ENCODE data around the gene THG1L. TPM values are rescaled to one million over a fixed set of nuclear protein-coding genes. Genes with fewer than 3 reads are reported as not detected.
A peak's percentile ranks its signal among the peaks of the same experiment; 100 is the strongest.
"Not testable (repeated sequence)": the region's sequence is repeated elsewhere in the genome, so short reads cannot be mapped to it uniquely, and the experiment has no call there.

The THG1L gene
- total RNA-seq = 1 to 10 TPM; 7.5 to 9.5 TPM

DNA sequence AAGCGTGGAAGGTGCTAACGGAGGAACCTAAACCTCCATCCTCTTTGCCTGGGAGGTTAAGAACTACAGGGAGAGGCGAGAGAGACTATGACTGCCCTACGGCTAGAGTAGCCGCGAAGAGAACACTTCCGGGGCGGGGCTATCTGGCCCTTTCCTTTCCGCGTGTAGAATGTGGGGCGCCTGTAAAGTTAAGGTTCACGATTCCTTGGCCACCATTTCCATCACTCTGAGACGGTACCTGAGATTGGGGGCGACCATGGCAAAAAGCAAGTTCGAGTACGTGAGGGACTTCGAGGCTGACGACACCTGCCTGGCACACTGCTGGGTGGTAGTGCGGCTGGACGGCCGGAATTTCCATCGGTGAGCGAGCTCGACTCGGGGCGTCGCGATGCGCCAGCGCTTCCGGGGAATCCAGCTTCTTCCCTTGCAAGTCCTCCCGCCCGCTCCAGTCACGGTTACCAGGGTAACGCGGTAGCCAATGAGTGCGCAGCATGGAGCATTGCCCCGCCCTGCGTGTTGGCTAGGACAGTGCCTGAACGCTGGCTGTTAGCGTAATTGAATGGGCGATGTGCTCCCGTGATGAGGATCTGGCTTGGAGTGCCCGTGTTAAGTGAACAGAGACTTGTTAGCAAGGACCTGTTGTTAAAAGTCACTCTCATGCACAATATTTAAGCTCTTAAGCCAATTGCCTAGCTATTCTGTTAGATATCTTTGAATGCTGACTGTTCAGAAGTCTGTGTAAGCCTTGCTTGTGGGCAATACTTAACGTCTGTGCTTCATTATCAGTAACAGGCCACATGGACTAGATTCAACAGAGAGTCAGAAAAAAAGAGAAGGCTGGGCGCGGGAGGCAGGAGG lies at the start of gene THG1L:
Gene THG1L, plus strand, starts transcription at position 149 of the 858 bp plus-strand sequence. Its CDS starts 21 bp downstream, at position 170.
- Histone ChIP-seq H3K4me3 (peak within 1 kb of the TSS; percentile 94), H3K9me3 (no peaks in the 10 kb centered on the region), H3K27ac (peak within 1 kb of the TSS; percentile 91 to 92), H3K4me1 (ENCODE audit: control insufficient read depth in 1 of 2, low read depth in 2 of 2) (peaks cover 4 to 6% of the 10 kb centered on the region in 2 donors), H3K36me3 (no peaks in the 10 kb centered on the region), H3K27me3 (replicated peaks; ENCODE audit: insufficient read depth) (no peaks in the 10 kb centered on the region)
- DNase-seq (ENCODE audit: low spot score) = peak; percentile 96
- no peak for TF ChIP-seq CTCF (IDR thresholded peaks at IDR 0.05)
- ATAC-seq (ENCODE audit: insufficient number of reproducible peaks, low FRiP score, low read depth) = peak; percentile 97

DNA sequence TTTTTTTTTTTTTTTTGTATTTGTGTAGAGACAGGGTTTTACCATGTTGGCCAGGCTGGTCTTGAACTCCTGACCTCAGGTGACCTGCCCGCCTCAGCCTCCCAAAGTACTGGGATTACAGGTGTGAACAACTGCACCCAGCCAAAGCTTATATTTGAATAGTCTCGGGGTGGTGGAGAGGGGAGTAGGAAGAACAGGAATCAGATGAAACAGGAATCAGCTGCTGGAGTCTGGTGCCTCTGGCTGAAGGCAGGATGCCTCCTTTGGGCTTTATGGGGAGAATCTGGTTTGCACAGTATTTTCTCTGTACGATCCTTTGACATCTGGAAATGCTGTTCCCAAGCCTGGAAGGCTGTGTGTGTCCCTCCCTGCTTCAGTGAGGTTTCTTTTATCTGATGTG lies 49.0 kb upstream of the THG1L start:
- DNase-seq (ENCODE audit: low spot score) = no peak
- no peaks in the 10 kb centered on the region for H3K4me1 ChIP-seq (ENCODE audit: control insufficient read depth in 1 of 2, low read depth in 2 of 2)
- no peak for TF ChIP-seq CTCF (IDR thresholded peaks at IDR 0.05)
- no peak overlapping the region for H3K27ac ChIP-seq
- H3K27me3 ChIP-seq (replicated peaks; ENCODE audit: insufficient read depth) = no peaks in the 10 kb centered on the region
- H3K9me3 ChIP-seq = no peaks in the 10 kb centered on the region
- no peaks in the 10 kb centered on the region for H3K36me3 ChIP-seq
- no peak overlapping the region for H3K4me3 ChIP-seq
- ATAC-seq (ENCODE audit: insufficient number of reproducible peaks, low FRiP score, low read depth) = no peak

DNA sequence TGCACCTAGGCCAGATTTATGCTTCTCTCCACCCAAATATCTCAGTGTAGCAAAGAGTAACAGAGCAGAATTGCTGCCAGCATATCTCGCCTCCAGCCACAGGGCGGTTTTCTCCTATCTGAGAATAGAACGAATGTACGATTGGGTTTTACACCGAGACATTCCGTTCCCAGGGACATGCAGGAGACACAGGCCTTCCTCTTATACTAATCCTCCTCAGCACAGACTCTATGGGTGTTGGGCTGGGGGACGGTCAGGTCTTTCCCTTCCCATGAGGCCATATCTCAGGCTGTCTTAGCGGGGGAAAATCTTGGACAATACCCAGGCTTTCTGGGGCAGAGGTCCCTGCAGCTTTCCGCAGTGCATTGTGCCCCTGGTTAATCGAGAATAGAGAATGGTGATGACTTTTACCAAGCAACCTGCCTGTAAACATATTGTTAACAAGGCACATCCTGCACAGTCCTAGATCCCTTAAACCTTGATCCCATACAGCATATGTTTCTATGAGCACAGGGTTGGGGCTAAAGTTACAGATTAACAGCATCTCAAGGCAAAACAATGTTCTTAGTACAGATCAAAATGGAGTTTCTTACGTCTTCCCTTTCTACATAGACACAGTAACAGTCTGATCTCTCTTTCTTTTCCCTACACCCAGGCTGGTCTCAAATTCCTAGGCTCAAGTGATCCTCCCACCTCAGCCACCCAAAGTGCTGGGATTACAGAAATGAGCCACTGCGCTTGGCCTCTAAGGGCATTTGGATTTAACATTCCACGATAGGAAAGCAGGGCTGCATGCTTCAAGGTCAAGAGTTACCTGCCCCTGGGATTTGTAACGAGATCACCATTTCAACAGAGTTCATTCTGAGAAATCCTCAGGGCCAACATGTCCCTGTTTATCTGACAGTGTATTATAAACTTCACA lies 44.7 kb upstream of the THG1L start:
- H3K27ac ChIP-seq; ATAC-seq (ENCODE audit: insufficient number of reproducible peaks, low FRiP score, low read depth); H3K4me1 ChIP-seq (ENCODE audit: control insufficient read depth in 1 of 2, low read depth in 2 of 2); DNase-seq (ENCODE audit: low spot score); H3K36me3 ChIP-seq; H3K4me3 ChIP-seq; H3K27me3 ChIP-seq (replicated peaks; ENCODE audit: insufficient read depth); H3K9me3 ChIP-seq: not testable (repeated sequence)

DNA sequence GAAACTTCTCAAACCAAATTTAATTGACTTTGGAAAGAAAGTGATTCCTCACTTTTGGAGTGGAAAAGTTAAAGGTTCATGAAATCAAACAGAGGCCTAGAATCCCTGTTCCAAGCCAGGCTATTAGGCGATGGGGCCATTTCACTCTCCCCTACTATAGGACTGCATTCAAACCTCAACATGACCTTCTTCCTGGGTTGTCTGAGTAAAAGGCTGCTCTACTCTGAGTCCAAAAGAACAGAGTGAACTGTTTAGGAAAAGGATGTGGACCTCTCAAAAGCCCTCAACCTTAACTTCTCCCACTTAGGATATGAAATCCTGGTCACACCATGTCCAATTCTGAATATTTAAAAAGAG lies 44.0 kb upstream of the THG1L start:
- H3K27me3 ChIP-seq (replicated peaks; ENCODE audit: insufficient read depth) = no peaks in the 10 kb centered on the region
- DNase-seq (ENCODE audit: low spot score) = no peak
- H3K4me3 ChIP-seq = no peak overlapping the region
- no peaks in the 10 kb centered on the region for H3K9me3 ChIP-seq
- ATAC-seq (ENCODE audit: insufficient number of reproducible peaks, low FRiP score, low read depth) = no peak
- no peaks in the 10 kb centered on the region for H3K4me1 ChIP-seq (ENCODE audit: control insufficient read depth in 1 of 2, low read depth in 2 of 2)
- no peak for TF ChIP-seq CTCF (IDR thresholded peaks at IDR 0.05)
- H3K36me3 ChIP-seq = no peaks in the 10 kb centered on the region
- H3K27ac ChIP-seq = no peak overlapping the region

DNA sequence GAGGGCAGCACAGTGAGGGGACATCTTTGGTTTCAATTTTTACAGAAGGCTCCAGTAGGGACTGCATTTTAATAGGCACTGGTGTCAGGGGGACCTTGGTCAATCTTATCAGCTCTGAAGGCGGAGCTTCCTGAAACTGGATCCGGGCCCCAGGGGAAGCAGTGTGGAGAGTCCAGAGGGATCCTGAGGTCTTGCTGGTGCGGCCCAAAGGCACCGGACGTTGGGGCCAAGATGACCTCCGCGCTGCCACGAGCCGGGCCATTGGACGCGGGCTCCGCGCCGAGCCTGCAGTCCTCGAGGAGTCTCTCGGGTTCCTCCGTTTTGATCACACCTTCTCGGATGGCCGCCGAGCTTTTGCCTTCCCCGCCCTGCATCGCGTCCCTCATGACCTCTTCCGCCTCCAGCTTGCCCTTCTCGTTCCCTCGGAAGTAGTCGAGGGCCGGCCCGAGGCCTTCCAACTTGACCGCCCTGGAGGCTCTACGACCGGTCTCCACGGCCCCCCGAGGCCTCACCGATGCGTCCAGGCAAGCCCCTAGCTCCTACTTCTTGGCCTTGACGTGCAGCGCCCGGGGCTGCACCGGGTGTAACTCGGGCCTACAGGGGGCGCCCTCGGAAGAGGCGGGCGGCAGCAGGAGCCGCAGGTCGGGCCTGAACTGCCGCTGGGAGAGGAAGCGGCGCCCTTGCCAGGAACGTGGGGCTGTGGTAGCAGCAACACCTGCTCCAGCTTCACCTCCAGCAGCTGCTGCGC lies 41.1 kb upstream of the THG1L start:
- DNase-seq (ENCODE audit: low spot score) (no peak), ATAC-seq (ENCODE audit: insufficient number of reproducible peaks, low FRiP score, low read depth) (no peak)
- H3K4me3 ChIP-seq = peak overlapping the region; percentile 47

More for the DNA sequence above, 41.1 kb upstream of the THG1L start:
- Histone ChIP-seq H3K27ac (no peak overlapping the region), H3K36me3 (no peaks in the 10 kb centered on the region), H3K4me1 (ENCODE audit: control insufficient read depth in 1 of 2, low read depth in 2 of 2) (no peaks in the 10 kb centered on the region), H3K9me3 (no peaks in the 10 kb centered on the region), H3K27me3 (replicated peaks; ENCODE audit: insufficient read depth) (no peaks in the 10 kb centered on the region)
- no peak for TF ChIP-seq CTCF (IDR thresholded peaks at IDR 0.05)
